ENCODE data around the gene ARHGAP21.

Gene ARHGAP21

GRCh38 chr10:24574161-24574560, 149.5 kb downstream of the ARHGAP21 start:
- no peak for DNase-seq (ENCODE audit: low read depth in 2 of 2)

GRCh38 chr10:24571870-24572450, 151.7 kb downstream of the ARHGAP21 start:
- no peak for DNase-seq (ENCODE audit: low read depth in 2 of 2)

DNA sequence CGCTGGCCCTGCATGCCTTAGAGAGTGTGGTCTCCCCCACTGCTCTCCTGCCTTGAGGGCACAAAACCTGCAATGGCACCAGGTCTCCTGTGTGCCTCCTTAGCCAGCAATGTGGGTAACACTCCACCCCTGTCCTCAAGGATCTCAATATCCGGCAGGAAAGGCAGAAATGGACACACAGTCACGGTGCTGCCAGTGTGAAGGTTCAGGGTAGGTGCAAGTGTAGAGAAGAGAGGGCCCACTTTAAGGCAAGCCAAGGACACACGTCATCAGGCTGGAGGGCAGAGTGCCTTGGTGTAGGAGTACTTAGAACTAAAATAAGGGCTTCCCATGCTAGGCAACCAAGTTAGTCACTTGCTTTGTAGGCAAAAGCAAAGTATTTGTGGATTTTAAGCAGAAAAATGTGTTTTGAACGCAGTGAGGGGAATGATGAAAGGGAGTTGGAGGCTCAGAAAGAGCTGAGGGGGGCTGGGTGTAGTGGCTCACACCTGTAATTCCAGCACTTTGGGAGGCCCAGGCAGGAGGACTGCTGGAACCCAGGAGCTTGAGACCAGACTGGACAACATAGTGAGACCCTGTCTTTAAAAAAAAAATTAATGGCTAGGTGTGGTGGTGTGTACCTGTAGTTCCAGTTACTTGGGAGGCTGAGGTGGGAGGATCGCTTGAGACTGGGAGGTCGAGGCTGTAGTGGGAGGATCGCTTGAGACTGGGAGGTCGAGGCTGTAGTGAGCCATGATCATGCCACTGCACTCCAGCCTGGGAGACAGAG, 152.8 kb downstream of the ARHGAP21 start:
- no peak for DNase-seq (ENCODE audit: low read depth in 2 of 2)

- no peak for DNase-seq (ENCODE audit: low read depth in 2 of 2)
Measured at GRCh38 chr10:24569828-24570657, 153.6 kb downstream of the ARHGAP21 start.

DNA sequence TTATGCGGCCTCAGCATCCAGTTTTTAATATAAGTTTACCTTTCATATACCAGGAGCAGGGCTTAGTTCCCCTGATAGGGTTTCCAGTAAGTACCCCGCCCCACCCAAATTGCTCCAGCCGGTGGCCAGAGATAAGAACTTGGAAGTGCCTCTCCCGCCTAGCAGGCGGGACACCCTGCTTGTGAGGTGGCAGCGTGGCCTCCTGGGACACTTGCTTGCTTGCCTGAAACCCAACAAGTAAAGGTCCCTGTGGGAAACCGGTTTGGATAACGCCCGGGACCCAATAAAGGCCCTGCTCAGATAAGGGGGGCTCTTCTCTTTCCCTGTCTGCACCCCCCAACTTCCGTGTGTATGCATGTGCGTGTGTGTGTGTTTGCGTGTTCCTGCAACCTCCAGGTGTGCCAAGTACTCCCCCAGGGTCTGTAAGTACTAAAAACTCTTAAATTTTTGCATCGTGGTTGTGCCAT, 154.3 kb downstream of the ARHGAP21 start:
- no peak for DNase-seq (ENCODE audit: low read depth in 2 of 2)

GRCh38 chr10:24568042-24568441, 155.6 kb downstream of the ARHGAP21 start:
- DNase-seq (ENCODE audit: low read depth in 2 of 2), result no peak

DNA sequence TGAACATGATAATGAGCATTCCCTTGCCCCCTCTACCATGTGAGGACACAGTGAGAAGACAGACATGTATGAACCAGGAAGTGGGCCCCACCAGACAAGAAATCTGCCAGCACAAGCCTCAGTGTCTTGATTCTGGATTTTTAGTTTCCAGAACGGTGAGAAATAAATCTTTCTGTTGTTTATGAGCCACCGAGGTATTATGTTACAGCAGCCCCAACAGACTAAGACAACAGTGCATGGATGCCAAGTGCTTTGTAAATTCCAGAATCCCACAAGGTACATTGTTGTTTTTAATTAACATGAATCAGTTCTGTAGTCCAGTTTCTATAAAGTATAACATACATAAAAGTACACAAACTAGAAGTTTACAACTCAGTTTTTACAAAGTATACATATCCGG, 162.2 kb downstream of the ARHGAP21 start:
- no peak for DNase-seq (ENCODE audit: low read depth in 2 of 2)

- DNase-seq (ENCODE audit: low read depth in 2 of 2), result peak in 1 of 2 donors; percentile 4
Measured at GRCh38 chr10:24556750-24557742, 166.6 kb downstream of the ARHGAP21 start.

- no peak for DNase-seq (ENCODE audit: low read depth in 2 of 2)
Measured at GRCh38 chr10:24556126-24556749, 167.4 kb downstream of the ARHGAP21 start.

- no peak for DNase-seq (ENCODE audit: low read depth in 2 of 2)
Measured at GRCh38 chr10:24554036-24554435, 169.7 kb downstream of the ARHGAP21 start.

DNA sequence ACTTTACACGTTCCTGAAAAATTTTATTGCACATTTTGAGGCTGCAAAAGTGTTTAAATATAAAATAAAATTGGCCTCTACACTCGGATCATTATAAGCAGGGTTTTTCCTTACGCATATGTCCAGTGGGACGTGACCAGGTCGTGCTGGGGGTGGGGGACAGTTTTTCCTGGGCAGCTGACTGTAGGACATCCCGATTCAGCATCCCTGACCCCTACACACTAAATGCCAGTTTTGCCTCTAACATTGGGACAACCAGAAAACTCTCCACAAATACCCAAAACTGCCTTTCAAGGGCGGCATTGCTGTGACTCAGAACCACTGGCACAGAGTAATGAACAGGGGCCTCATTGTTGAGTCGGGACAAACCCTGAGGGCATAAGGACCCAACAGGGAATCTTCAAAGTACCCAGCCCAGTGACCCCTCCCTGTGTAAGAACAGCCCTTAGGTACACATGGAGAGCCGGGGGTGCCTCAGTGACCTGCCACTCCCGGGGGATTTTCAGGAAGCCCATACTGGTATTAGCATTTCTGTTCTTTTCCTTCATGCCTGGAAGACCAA, 170.6 kb downstream of the ARHGAP21 start:
- DNase-seq (ENCODE audit: low read depth in 2 of 2), result no peak

GRCh38 chr10:24552346-24553016, 171.2 kb downstream of the ARHGAP21 start:
- peak; percentile 7 to 14 for DNase-seq (ENCODE audit: low read depth in 2 of 2)

GRCh38 chr10:24551161-24551560, 172.5 kb downstream of the ARHGAP21 start:
- DNase-seq (ENCODE audit: low read depth in 2 of 2), result no peak

DNA sequence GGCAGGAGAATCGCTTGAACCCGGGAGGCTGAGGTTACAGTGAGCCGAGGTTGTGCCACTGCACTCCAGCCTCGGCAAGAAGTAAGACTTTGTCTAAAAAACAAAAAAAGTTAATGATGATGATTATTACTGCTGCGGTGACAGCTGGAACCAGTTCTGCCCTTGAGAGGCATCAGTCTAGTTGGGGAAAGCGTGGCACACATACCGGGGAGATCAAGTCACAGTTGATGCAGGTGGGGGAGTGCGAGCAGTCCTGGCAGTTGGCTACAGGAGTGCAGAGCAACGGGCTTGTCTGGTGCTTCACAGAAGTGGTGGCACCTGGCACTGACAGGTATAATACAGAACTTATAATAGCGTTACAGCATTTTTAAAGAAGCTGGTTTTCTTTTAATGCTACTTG, 173.0 kb downstream of the ARHGAP21 start:
- DNase-seq (ENCODE audit: low read depth in 2 of 2), result no peak

DNA sequence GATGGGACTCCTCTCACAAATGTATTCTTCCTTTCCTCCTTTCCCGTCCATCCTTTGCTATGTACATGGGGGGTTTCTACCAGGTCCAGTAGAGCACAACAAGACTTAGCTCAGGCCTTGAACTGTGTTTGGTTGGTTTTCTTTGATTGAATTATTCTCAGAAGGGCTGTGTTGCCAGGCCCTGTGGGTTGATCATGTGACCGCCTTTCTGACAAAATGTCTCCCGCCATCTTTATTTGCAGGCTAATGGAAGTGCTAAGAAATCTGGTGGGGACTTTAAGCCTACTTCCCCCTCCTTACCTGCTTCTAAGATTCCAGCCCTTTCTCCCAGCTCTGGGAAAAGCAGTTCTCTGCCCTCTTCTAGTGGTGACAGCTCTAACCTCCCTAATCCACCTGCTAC, 178.1 kb downstream of the ARHGAP21 start:
- no peak for DNase-seq (ENCODE audit: low read depth in 2 of 2)

GRCh38 chr10:24544776-24545175, 178.9 kb downstream of the ARHGAP21 start:
- no peak for DNase-seq (ENCODE audit: low read depth in 2 of 2)

DNA sequence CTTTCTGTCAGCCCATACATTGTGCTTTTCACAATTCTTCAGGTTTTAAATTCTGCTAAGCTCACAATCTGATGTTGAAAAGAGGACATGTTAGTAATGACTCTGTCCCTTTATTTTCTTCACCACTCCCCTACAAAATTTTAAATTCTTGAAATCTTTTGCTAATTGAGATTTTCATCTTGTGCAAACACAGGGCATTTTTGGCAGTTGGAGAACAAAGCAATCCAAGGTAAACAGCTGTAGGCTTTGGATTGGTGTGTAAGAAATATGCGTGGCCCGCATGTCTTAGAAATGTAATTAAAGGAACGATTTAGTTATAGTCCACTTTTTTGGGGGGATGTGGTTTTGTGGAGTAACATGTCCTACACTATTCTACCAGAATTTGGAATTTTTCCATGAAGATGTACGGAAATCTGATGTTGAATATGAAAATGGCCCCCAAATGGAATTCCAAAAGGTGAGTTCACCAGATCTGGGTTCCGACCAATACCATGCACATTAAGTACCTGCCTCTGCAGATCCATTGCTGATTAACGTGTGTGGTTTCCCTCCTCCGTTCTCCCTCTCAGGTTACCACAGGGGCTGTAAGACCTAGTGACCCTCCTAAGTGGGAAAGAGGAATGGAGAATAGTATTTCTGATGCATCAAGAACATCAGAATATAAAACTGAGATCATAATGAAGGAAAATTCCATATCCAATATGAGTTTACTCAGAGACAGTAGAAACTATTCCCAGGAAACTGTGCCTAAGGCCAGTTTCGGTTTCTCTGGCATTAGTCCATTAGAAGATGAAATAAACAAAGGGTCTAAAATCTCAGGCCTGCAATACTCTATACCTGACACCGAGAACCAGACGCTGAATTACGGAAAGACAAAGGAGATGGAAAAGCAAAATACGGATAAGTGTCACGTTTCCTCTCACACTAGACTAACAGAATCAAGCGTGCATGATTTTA, 181.1 kb downstream of the ARHGAP21 start:
- no peak for DNase-seq (ENCODE audit: low read depth in 2 of 2)

DNA sequence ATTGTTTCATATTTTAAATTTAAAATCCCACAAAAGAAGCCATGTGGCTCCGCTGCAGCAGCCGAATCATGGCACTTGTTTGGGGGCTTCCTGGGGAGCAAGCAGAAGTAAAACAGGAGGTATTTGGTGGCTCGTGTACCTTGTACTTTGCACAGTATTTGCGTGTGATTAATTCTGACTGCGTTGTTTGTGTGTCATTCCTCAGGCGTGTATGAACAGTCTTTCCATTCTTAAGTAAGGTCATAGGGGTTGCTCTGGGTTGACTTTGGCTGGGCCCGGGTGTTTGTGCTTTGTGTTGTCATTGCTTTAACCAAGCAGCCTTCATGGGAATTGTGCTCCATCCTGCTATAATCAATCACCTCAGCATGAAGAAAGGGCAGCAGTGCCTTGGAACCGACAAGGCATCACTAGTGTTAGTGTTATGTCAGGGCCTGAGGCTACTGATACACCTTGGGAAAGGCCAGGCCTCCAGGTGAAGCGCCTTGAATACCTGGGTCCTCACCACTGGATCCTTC, 182.4 kb downstream of the ARHGAP21 start:
- DNase-seq (ENCODE audit: low read depth in 2 of 2), result no peak

- no peak for DNase-seq (ENCODE audit: low read depth in 2 of 2)
Measured at GRCh38 chr10:24536636-24537035, 187.1 kb downstream of the ARHGAP21 start.
